Measurements from ENCODE around the gene CASZ1. TPM values are rescaled to one million over a fixed set of nuclear protein-coding genes. Genes with fewer than 3 reads are reported as not detected.
A peak's percentile ranks its signal among the peaks of the same experiment; 100 is the strongest.

Gene CASZ1
- total RNA-seq, 6 donors from 2014 or later = 39.7 to 112 (median 60.8) TPM

- DNase-seq (peak in 1 of 2 donors; percentile 28), ATAC-seq (ENCODE audit: low FRiP score in 2 of 2) (no peak)
- TF ChIP-seq CTCF (IDR thresholded peaks at IDR 0.05) (no peak), POLR2AphosphoS5 (IDR thresholded peaks at IDR 0.05) (no peak), POLR2A (IDR thresholded peaks at IDR 0.05) (no peak), EP300 (IDR thresholded peaks at IDR 0.05) (no peak)
- peaks cover 0 to 19% (median 3%) of the 10 kb centered on the region in 4 donors for H3K4me1 ChIP-seq
- H3K9me3 ChIP-seq = no peaks in the 10 kb centered on the region
- no peaks in the 10 kb centered on the region for H3K27me3 ChIP-seq
- H3K36me3 ChIP-seq = peaks cover 0 to 3% (median 0%) of the 10 kb centered on the region in 4 donors
- 75 to 83% methylated on average over 5 to 6 of the region's 6 CpGs for WGBS, 2 donors
- H3K4me3 ChIP-seq = no peak overlapping the region
- peak overlapping the region in 1 of 4 donors; percentile 6 for H3K27ac ChIP-seq
These were observed 197.1 kb downstream of the CASZ1 start for GRCh38 chr1:10599194-10599861.

- H3K27ac ChIP-seq = no peak overlapping the region
- peak in 1 of 2 donors; percentile 43 for DNase-seq
These were observed 198.1 kb downstream of the CASZ1 start for GRCh38 chr1:10598389-10598702.

GRCh38 chr1:10597492-10598388 is 198.7 kb downstream of the CASZ1 start:
- ATAC-seq (ENCODE audit: low FRiP score in 2 of 2) (peak; percentile 10 to 28), DNase-seq (no peak)
- H3K4me1 ChIP-seq = peaks cover 0 to 21% (median 3%) of the 10 kb centered on the region in 4 donors
- WGBS, 2 donors = 75 to 88% methylated on average over 10 to 13 of the region's 13 CpGs
- H3K36me3 ChIP-seq = peaks cover 0 to 3% (median 0%) of the 10 kb centered on the region in 4 donors
- H3K4me3 ChIP-seq = no peak overlapping the region
- no peak overlapping the region for H3K27ac ChIP-seq
- no peaks in the 10 kb centered on the region for H3K27me3 ChIP-seq
- no peaks in the 10 kb centered on the region for H3K9me3 ChIP-seq
- TF ChIP-seq POLR2A (IDR thresholded peaks at IDR 0.05) (no peak), POLR2AphosphoS5 (IDR thresholded peaks at IDR 0.05) (no peak), CTCF (IDR thresholded peaks at IDR 0.05) (no peak), EP300 (IDR thresholded peaks at IDR 0.05) (no peak)

More at GRCh38 chr1:10598389-10598702, 198.1 kb downstream of the CASZ1 start:
- H3K4me3 ChIP-seq = no peak overlapping the region
- peaks cover 0 to 3% (median 0%) of the 10 kb centered on the region in 4 donors for H3K36me3 ChIP-seq
- no peaks in the 10 kb centered on the region for H3K27me3 ChIP-seq
- WGBS, 2 donors = 72 to 73% methylated on average over 6 of the region's 6 CpGs
- TF ChIP-seq POLR2AphosphoS5 (IDR thresholded peaks at IDR 0.05) = no peak
- TF ChIP-seq POLR2A (IDR thresholded peaks at IDR 0.05) = no peak
- TF ChIP-seq CTCF (IDR thresholded peaks at IDR 0.05) = no peak
- TF ChIP-seq EP300 (IDR thresholded peaks at IDR 0.05) = no peak
- H3K4me1 ChIP-seq = peaks cover 0 to 21% (median 3%) of the 10 kb centered on the region in 4 donors
- no peak for ATAC-seq (ENCODE audit: low FRiP score in 2 of 2)
- no peaks in the 10 kb centered on the region for H3K9me3 ChIP-seq

- Histone ChIP-seq H3K36me3 (peaks cover 0 to 3% (median 0%) of the 10 kb centered on the region in 4 donors), H3K9me3 (no peaks in the 10 kb centered on the region), H3K27ac (no peak overlapping the region), H3K4me3 (no peak overlapping the region), H3K27me3 (no peaks in the 10 kb centered on the region), H3K4me1 (peaks cover under 1 to 24% (median 4%) of the 10 kb centered on the region in 4 donors)
- TF ChIP-seq POLR2A (IDR thresholded peaks at IDR 0.05) (no peak), EP300 (IDR thresholded peaks at IDR 0.05) (no peak), CTCF (IDR thresholded peaks at IDR 0.05) (no peak), POLR2AphosphoS5 (IDR thresholded peaks at IDR 0.05) (no peak)
- ATAC-seq (ENCODE audit: low FRiP score in 2 of 2) = no peak
- WGBS, 2 donors = 57 to 79% methylated on average over 6 of the region's 6 CpGs
- no peak for DNase-seq
These were observed 199.7 kb downstream of the CASZ1 start for GRCh38 chr1:10596780-10597179.
